Activated CD8-positive, alpha-beta T cell treated with anti-CD3 and anti-CD28 coated beads for 36 hours (primary cell): ENCODE measurements around the gene NUP214. TPM values are rescaled to one million over a fixed set of nuclear protein-coding genes. Genes with fewer than 3 reads are reported as not detected.

Source experiments
- ATAC-seq: fragments of 200-7000 bp; cut with Tn5 transposase; one replicate; pipeline ENCODE4 v1.10.0; 2021; ENCODE audit warnings: mild to moderate bottlenecking, moderate library complexity
- CTCF ChIA-PET: fragments of 350-600 bp; sonication (Branson Sonifier 250); formaldehyde crosslinking; loops from one replicate; lab custom pipeline; 2021; ENCODE audit warnings: antibody characterized with exemption; lab: Charles Lee
- POLR2A ChIA-PET: fragments of 350-600 bp; sonication (Branson Sonifier 250); formaldehyde crosslinking; loops from one replicate; lab custom pipeline; 2021; ENCODE audit warnings: antibody characterized with exemption; lab: Charles Lee
- DNase-seq: peaks from one replicate; pipeline ENCODE4 v3.0.0-alpha.2; 2020
- H3K27ac Mint-ChIP-seq: one replicate; pipeline ENCODE4 v1.8.0; 2021; ENCODE audit warnings: mild to moderate bottlenecking, mixed read lengths
- H3K27me3 Mint-ChIP-seq: one replicate; pipeline ENCODE4 v1.8.0; 2021; ENCODE audit warnings: mixed read lengths
- H3K36me3 Mint-ChIP-seq: one replicate; pipeline ENCODE4 v1.8.0; 2021; ENCODE audit warnings: low read depth, mixed read lengths
- H3K4me1 Mint-ChIP-seq: one replicate; pipeline ENCODE4 v1.8.0; 2021; ENCODE audit warnings: low read depth, mixed read lengths
- H3K4me3 Mint-ChIP-seq: one replicate; pipeline ENCODE4 v1.8.0; 2021; ENCODE audit warnings: mild to moderate bottlenecking, moderate library complexity, mixed read lengths
- H3K9me3 Mint-ChIP-seq: one replicate; pipeline ENCODE4 v1.8.0; 2021; ENCODE audit warnings: mixed read lengths
- intact Hi-C: fragments of 100-400 bp; cut with micrococcal nuclease; formaldehyde crosslinking; loops from one replicate; pipeline ENCODE4 v1.10.0; 2022
- total RNA-seq, 2 experiments: library from RNA; stranded (reverse); gene quantifications; one replicate each; pipeline ENCODE4 v1.2.3, GENCODE V29; 2021
- TF ChIP-seq, protein P1 (sequence below): fragments of 200-600 bp; IDR thresholded peaks from one replicate; pipeline ENCODE4 v1.8.0; 2022; ENCODE audit warnings: antibody characterized with exemption, mild to moderate bottlenecking

Gene NUP214
- total RNA-seq, 2 experiments from 2014 or later, result 57.6 to 58.3 TPM

DNA sequence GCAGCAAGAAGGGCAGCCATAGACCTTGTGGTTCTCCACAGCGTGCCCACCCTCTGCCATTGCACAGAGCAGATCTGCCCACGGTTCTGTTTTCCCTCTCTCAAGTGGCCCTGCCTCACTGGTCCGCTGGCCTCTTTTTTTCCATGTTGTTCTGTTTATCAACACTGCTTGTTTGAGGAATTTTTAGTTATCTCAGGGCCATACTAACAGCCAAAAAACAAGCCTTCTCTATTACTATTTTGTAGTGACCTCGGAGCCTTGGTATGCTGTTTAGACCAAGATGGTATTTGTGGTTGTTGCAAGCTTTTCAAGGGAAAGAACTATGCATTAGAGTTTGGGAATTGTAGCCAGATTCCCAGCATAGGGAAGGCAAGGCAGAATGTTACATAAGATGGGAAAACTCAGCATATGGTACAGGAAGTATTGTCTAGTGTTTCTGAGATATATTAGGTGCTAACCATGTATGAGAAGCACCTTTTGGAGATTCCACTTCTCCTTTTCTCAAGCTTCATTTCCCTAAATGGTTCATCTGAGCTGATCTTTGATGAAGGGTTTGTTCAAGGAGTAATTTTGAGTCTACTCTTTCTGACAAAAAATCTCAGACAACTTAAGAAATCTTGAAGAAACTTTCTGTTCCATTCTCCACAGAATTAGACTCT is 54.3 kb downstream of the NUP214 start:
- CTCF ChIA-PET, result interaction anchor here (0.9 to 10.9 kb wide), 12 partner anchors 8 to 298 kb away, joined by 3 to 164 read pairs (median 4); no protein-coding TSS in a partner anchor
- ATAC-seq (no peak), DNase-seq (no peak)
- no peak overlapping the region for H3K27ac Mint-ChIP-seq
- intact Hi-C loops, result no loop called here
- H3K36me3 Mint-ChIP-seq, result peaks cover 57% of the 10 kb centered on the region
- peaks cover 4% of the 10 kb centered on the region for H3K4me1 Mint-ChIP-seq
- H3K9me3 Mint-ChIP-seq, result no peaks in the 10 kb centered on the region
- POLR2A ChIA-PET, result interaction anchor here (1.6 kb wide), 1 partner anchor 9 kb away, joined by 3 read pairs; no protein-coding TSS in a partner anchor
- H3K27me3 Mint-ChIP-seq, result no peaks in the 10 kb centered on the region
- H3K4me3 Mint-ChIP-seq, result no peak overlapping the region
- TF ChIP-seq, protein P1, sequence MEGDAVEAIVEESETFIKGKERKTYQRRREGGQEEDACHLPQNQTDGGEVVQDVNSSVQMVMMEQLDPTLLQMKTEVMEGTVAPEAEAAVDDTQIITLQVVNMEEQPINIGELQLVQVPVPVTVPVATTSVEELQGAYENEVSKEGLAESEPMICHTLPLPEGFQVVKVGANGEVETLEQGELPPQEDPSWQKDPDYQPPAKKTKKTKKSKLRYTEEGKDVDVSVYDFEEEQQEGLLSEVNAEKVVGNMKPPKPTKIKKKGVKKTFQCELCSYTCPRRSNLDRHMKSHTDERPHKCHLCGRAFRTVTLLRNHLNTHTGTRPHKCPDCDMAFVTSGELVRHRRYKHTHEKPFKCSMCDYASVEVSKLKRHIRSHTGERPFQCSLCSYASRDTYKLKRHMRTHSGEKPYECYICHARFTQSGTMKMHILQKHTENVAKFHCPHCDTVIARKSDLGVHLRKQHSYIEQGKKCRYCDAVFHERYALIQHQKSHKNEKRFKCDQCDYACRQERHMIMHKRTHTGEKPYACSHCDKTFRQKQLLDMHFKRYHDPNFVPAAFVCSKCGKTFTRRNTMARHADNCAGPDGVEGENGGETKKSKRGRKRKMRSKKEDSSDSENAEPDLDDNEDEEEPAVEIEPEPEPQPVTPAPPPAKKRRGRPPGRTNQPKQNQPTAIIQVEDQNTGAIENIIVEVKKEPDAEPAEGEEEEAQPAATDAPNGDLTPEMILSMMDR, result no peak

DNA sequence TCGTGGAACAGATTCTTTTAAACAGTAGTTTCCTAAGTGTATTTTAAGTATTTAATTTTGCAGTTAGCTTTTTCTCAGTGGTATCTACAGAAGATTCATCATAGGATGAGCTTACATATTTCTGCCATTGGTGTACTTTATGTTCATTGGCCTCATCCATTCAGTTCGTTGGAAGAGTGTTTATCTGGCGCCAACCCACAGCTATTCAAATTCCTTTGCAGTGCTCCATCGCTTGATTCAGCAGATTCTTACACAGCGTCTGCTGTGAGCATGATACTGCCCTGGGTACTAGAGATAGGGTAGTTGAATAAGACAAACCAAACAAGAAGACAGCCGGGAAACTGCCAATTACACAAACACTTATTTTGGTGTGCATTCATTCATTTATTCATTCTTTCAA is 55.1 kb downstream of the NUP214 start:
- TF ChIP-seq, protein P1, result no peak
- no peak for DNase-seq
- H3K4me1 Mint-ChIP-seq, result peaks cover 4% of the 10 kb centered on the region
- no peaks in the 10 kb centered on the region for H3K27me3 Mint-ChIP-seq
- H3K36me3 Mint-ChIP-seq, result peaks cover 54% of the 10 kb centered on the region
- H3K27ac Mint-ChIP-seq, result no peak overlapping the region
- no peak overlapping the region for H3K4me3 Mint-ChIP-seq
- H3K9me3 Mint-ChIP-seq, result no peaks in the 10 kb centered on the region
- ChIA-PET CTCF (interaction anchor here (0.9 to 10.9 kb wide), 8 partner anchors 12 to 297 kb away, joined by 3 to 164 read pairs (median 5); no protein-coding TSS in a partner anchor), POLR2A (interaction anchor here (1.6 kb wide), 1 partner anchor 8 kb away, joined by 3 read pairs; no protein-coding TSS in a partner anchor)
- intact Hi-C loops, result no loop called here
- ATAC-seq, result no peak

DNA sequence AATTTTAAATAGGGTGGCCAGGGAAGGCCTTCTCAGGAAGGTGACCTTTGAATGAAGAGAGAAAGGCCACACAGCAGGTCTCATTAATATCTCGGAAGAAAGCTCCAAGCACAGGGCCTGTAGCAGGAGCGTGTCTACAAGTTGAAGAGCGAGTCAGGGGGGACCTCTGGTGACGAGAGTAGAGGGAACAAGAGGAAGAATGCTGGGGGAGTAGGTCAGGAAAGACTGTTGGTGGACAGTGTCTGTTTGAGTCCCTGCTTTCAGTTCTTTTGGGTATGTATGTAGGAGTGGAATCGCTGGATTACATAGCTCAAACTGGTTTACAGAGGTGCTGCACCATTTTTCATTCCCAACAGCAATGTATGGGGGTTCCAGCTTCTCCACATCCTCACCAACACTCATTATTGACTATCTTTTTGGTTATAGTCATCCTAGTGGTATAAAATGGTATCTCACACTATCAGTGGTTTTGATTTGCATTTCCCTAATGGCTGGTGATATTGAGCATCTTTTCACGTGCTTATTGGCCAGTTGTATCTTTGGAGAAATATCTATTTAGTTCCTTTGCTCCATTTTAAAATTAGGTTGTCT is 55.8 kb downstream of the NUP214 start:
- no peak overlapping the region for H3K27ac Mint-ChIP-seq
- H3K4me3 Mint-ChIP-seq, result no peak overlapping the region
- H3K36me3 Mint-ChIP-seq, result peaks cover 52% of the 10 kb centered on the region
- DNase-seq, result no peak
- POLR2A ChIA-PET, result interaction anchor here (0.8 to 1.6 kb wide), 2 partner anchors 7 to 56 kb away, joined by 3 read pairs; no protein-coding TSS in a partner anchor
- TF ChIP-seq, protein P1, result peak; percentile 57
- peaks cover 4% of the 10 kb centered on the region for H3K4me1 Mint-ChIP-seq
- intact Hi-C loops, result no loop called here
- CTCF ChIA-PET, result interaction anchor here (0.8 to 10.9 kb wide), 12 partner anchors 9 to 297 kb away, joined by 3 to 164 read pairs (median 5); no protein-coding TSS in a partner anchor
- H3K9me3 Mint-ChIP-seq, result no peaks in the 10 kb centered on the region
- no peaks in the 10 kb centered on the region for H3K27me3 Mint-ChIP-seq
- no peak for ATAC-seq

DNA sequence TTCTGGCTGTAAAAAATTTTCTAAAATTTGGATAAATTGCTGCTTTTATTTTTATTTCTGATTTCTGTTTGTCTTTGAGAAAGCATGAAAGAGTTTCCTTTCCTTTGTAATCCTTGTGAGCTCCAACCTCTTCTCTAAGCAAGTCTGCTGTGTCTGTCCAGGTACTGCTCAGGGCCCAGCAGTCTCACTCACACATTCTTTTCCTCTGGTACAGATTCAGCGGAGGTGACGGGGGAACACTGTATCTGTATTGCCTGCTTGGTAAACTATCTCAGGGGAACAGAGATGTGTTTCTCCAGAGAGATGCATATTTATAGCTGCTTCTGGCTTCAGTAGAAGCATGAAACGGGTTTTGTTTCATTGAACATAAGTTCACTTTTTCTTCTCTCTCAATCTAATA is 60.5 kb downstream of the NUP214 start:
- intact Hi-C loops, result no loop called here
- TF ChIP-seq, protein P1, result no peak
- peaks cover 51% of the 10 kb centered on the region for H3K36me3 Mint-ChIP-seq
- no peaks in the 10 kb centered on the region for H3K9me3 Mint-ChIP-seq
- DNase-seq (no peak), ATAC-seq (no peak)
- H3K4me1 Mint-ChIP-seq, result no peaks in the 10 kb centered on the region
- ChIA-PET POLR2A (interaction anchor here (1.2 kb wide), 1 partner anchor 50 kb away, joined by 3 read pairs; no protein-coding TSS in a partner anchor), CTCF (interaction anchor here (1.0 to 1.1 kb wide), 3 partner anchors 9 to 164 kb away, joined by 3 to 7 read pairs (median 4); no protein-coding TSS in a partner anchor)
- no peaks in the 10 kb centered on the region for H3K27me3 Mint-ChIP-seq
- no peak overlapping the region for H3K4me3 Mint-ChIP-seq
- H3K27ac Mint-ChIP-seq, result no peak overlapping the region
